Neural crest cell (in vitro differentiated cells): ENCODE results near the gene DCHS1. TPM values are rescaled to one million over a fixed set of nuclear protein-coding genes. Genes with fewer than 3 reads are reported as not detected.

Experiments used
- DNase-seq: peaks from one replicate; pipeline ENCODE4 v3.0.0; 2021; ENCODE audit warnings: low read depth, mixed read lengths, low spot score
- H3K27ac Mint-ChIP-seq: one replicate; pipeline ENCODE4 v1.8.0; 2021; ENCODE audit warnings: mild to moderate bottlenecking, mixed read lengths; ENCODE audit not compliant: unreplicated experiment
- H3K27me3 Mint-ChIP-seq: 2 replicates; pipeline ENCODE4 v1.8.0; 2021; ENCODE audit warnings: low read depth, mild to moderate bottlenecking, mixed read lengths
- H3K36me3 Mint-ChIP-seq: 2 replicates; pipeline ENCODE4 v1.8.0; 2021; ENCODE audit warnings: low read depth, mild to moderate bottlenecking, mixed read lengths
- H3K4me1 Mint-ChIP-seq: 2 replicates; pipeline ENCODE4 v1.8.0; 2021; ENCODE audit warnings: mixed read lengths
- H3K4me3 Mint-ChIP-seq: one replicate; pipeline ENCODE4 v1.8.0; 2021; ENCODE audit warnings: mild to moderate bottlenecking, mixed read lengths
- H3K9me3 Mint-ChIP-seq: 2 replicates; pipeline ENCODE4 v1.8.0; 2021; ENCODE audit warnings: mixed read lengths
- total RNA-seq: library from RNA; stranded (reverse); gene quantifications from 2 replicates; pipeline ENCODE4 v1.2.1, GENCODE V29; 2021
- TF ChIP-seq, protein P1 (sequence below): fragments of 200-600 bp; sonication (generic); conservative IDR thresholded peaks from 2 replicates; pipeline ENCODE4 v1.5.0; 2021; ENCODE audit warnings: antibody characterized with exemption, mild to moderate bottlenecking

Gene DCHS1
- total RNA-seq, 1 donor from 2014 or later: 40.4 TPM

DNA sequence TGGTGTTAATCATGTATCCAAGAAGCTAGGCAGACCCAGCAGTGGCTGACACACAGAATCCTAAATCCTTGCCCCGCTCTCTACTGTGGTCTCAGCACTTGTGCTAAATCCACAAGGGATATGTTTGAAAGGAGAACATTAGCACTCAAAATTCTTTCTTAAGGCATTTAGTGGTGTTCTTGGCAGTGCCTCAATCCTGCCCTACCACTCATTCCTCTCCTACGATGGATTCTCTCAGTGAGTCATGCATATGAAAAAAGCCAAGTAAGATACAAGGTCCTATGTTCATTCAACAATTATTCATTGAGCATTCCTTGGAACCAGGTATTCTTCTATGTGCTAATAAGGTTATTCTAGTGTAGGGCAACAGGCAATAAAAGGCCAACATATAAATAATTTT is 83.4 kb downstream of the DCHS1 start:
- H3K36me3 Mint-ChIP-seq: peaks cover 11% of the 10 kb centered on the region
- H3K9me3 Mint-ChIP-seq: no peaks in the 10 kb centered on the region
- TF ChIP-seq, protein P1, sequence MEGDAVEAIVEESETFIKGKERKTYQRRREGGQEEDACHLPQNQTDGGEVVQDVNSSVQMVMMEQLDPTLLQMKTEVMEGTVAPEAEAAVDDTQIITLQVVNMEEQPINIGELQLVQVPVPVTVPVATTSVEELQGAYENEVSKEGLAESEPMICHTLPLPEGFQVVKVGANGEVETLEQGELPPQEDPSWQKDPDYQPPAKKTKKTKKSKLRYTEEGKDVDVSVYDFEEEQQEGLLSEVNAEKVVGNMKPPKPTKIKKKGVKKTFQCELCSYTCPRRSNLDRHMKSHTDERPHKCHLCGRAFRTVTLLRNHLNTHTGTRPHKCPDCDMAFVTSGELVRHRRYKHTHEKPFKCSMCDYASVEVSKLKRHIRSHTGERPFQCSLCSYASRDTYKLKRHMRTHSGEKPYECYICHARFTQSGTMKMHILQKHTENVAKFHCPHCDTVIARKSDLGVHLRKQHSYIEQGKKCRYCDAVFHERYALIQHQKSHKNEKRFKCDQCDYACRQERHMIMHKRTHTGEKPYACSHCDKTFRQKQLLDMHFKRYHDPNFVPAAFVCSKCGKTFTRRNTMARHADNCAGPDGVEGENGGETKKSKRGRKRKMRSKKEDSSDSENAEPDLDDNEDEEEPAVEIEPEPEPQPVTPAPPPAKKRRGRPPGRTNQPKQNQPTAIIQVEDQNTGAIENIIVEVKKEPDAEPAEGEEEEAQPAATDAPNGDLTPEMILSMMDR: no peak
- H3K4me1 Mint-ChIP-seq: peaks cover 20% of the 10 kb centered on the region
- H3K4me3 Mint-ChIP-seq: no peak overlapping the region
- no peak for DNase-seq
- H3K27ac Mint-ChIP-seq: no peak overlapping the region
- no peaks in the 10 kb centered on the region for H3K27me3 Mint-ChIP-seq

GRCh38 chr11:6571434-6572008 is 84.1 kb downstream of the DCHS1 start:
- Mint-ChIP-seq H3K36me3 (peaks cover 11% of the 10 kb centered on the region), H3K9me3 (no peaks in the 10 kb centered on the region), H3K4me3 (no peak overlapping the region), H3K27ac (no peak overlapping the region), H3K4me1 (peaks cover 15% of the 10 kb centered on the region), H3K27me3 (no peaks in the 10 kb centered on the region)
- TF ChIP-seq, protein P1: no peak
- no peak for DNase-seq

Other genes with a start within 250 kb of the DCHS1 start
- 86.9 and 90.0 TPM in 2 replicates for gene APBB1, start 236.7 kb downstream of the DCHS1 start, total RNA-seq
- 4.3 and 6.0 TPM in 2 replicates for gene HPX, start 214.8 kb downstream of the DCHS1 start, total RNA-seq
- 20.6 and 26.2 TPM in 2 replicates for gene TRIM3, start 181.9 kb downstream of the DCHS1 start, total RNA-seq
- gene ARFIP2, start 174.5 kb downstream of the DCHS1 start, total RNA-seq: 52.4 and 57.1 TPM in 2 replicates
- gene TIMM10B, start 174.3 kb downstream of the DCHS1 start, total RNA-seq: 43.6 and 47.6 TPM in 2 replicates
- 10.2 and 12.6 TPM in 2 replicates for gene DNHD1, start 158.5 kb downstream of the DCHS1 start, total RNA-seq
- gene RRP8, start 52.2 kb downstream of the DCHS1 start, total RNA-seq: 22.5 and 23.7 TPM in 2 replicates
- gene ILK, start 52.0 kb downstream of the DCHS1 start, total RNA-seq: 120 and 121 TPM in 2 replicates
- 133 and 143 TPM in 2 replicates for gene TAF10, start 43.6 kb downstream of the DCHS1 start, total RNA-seq
- 41.0 and 44.7 TPM in 2 replicates for gene TPP1, start 36.4 kb downstream of the DCHS1 start, total RNA-seq
- gene MRPL17, start 27.5 kb upstream of the DCHS1 start, total RNA-seq: 47.2 and 58.9 TPM in 2 replicates
- gene OR2AG2, start 116.2 kb upstream of the DCHS1 start, total RNA-seq: 0.25 and 0.54 TPM in 2 replicates
- gene OR2AG1, start 127.2 kb upstream of the DCHS1 start, total RNA-seq: not detected in 2 replicates
- 0.20 and 0.21 TPM in 2 replicates for gene OR6A2, start 143.9 kb upstream of the DCHS1 start, total RNA-seq
- gene OR10A5, start 189.9 kb upstream of the DCHS1 start, total RNA-seq: not detected in 2 replicates
- not detected in 2 replicates for gene OR10A2, start 207.2 kb upstream of the DCHS1 start, total RNA-seq
- gene OR10A4, start 220.8 kb upstream of the DCHS1 start, total RNA-seq: not detected in 2 replicates
- gene OR2D2, start 236.7 kb upstream of the DCHS1 start, total RNA-seq: 0.27 and 0.44 TPM in 2 replicates